ENCODE data around the gene LRRC49.
"Not testable (repeated sequence)": the region's sequence is repeated elsewhere in the genome, so short reads cannot be mapped to it uniquely, and the experiment has no call there.

The LRRC49 gene

GRCh38 chr15:70866982-70867641 lies 25.5 kb upstream of the LRRC49 start:
- DNase-seq (ENCODE audit: low read depth in 1 of 2, low spot score in 1 of 2): no peak

GRCh38 chr15:70867911-70868467 lies 24.6 kb upstream of the LRRC49 start:
- no peak for DNase-seq (ENCODE audit: low read depth in 1 of 2, low spot score in 1 of 2)

GRCh38 chr15:70869346-70869745 lies 23.3 kb upstream of the LRRC49 start:
- DNase-seq (ENCODE audit: low read depth in 1 of 2, low spot score in 1 of 2): no peak

GRCh38 chr15:70870051-70870450 lies 22.6 kb upstream of the LRRC49 start:
- no peak for DNase-seq (ENCODE audit: low read depth in 1 of 2, low spot score in 1 of 2)

GRCh38 chr15:70871490-70871889 lies 21.1 kb upstream of the LRRC49 start:
- DNase-seq (ENCODE audit: low read depth in 1 of 2, low spot score in 1 of 2): not testable (repeated sequence)

GRCh38 chr15:70873232-70874054 lies 19.2 kb upstream of the LRRC49 start:
- DNase-seq (ENCODE audit: low read depth in 1 of 2, low spot score in 1 of 2): no peak

GRCh38 chr15:70875001-70875782 lies 17.4 kb upstream of the LRRC49 start:
- no peak for DNase-seq (ENCODE audit: low read depth in 1 of 2, low spot score in 1 of 2)

- DNase-seq (ENCODE audit: low read depth in 1 of 2, low spot score in 1 of 2): no peak
Observed at GRCh38 chr15:70876011-70876410, 16.6 kb upstream of the LRRC49 start.

GRCh38 chr15:70876683-70877082 lies 15.9 kb upstream of the LRRC49 start:
- no peak for DNase-seq (ENCODE audit: low read depth in 1 of 2, low spot score in 1 of 2)

GRCh38 chr15:70879401-70879800 lies 13.2 kb upstream of the LRRC49 start:
- DNase-seq (ENCODE audit: low read depth in 1 of 2, low spot score in 1 of 2): no peak

GRCh38 chr15:70880781-70881180 lies 11.8 kb upstream of the LRRC49 start:
- DNase-seq (ENCODE audit: low read depth in 1 of 2, low spot score in 1 of 2): no peak

- no peak for DNase-seq (ENCODE audit: low read depth in 1 of 2, low spot score in 1 of 2)
Observed at GRCh38 chr15:70882361-70882760, 10.3 kb upstream of the LRRC49 start.

- DNase-seq (ENCODE audit: low read depth in 1 of 2, low spot score in 1 of 2): no peak
Observed at GRCh38 chr15:70892912-70893560, 410 bp downstream of the LRRC49 start.

GRCh38 chr15:70902107-70902506 lies 9.5 kb downstream of the LRRC49 start:
- DNase-seq (ENCODE audit: low read depth in 1 of 2, low spot score in 1 of 2): no peak

GRCh38 chr15:70906842-70907241 lies 14.2 kb downstream of the LRRC49 start:
- DNase-seq (ENCODE audit: low read depth in 1 of 2, low spot score in 1 of 2): no peak

- no peak for DNase-seq (ENCODE audit: low read depth in 1 of 2, low spot score in 1 of 2)
Observed at GRCh38 chr15:70907784-70908471, 15.3 kb downstream of the LRRC49 start.

GRCh38 chr15:70910958-70911357 lies 18.3 kb downstream of the LRRC49 start:
- DNase-seq (ENCODE audit: low read depth in 1 of 2, low spot score in 1 of 2): no peak

GRCh38 chr15:70912187-70912586 lies 19.6 kb downstream of the LRRC49 start:
- DNase-seq (ENCODE audit: low read depth in 1 of 2, low spot score in 1 of 2): no peak

GRCh38 chr15:70916531-70916930 lies 23.9 kb downstream of the LRRC49 start:
- no peak for DNase-seq (ENCODE audit: low read depth in 1 of 2, low spot score in 1 of 2)

- DNase-seq (ENCODE audit: low read depth in 1 of 2, low spot score in 1 of 2): no peak
Observed at GRCh38 chr15:70917955-70918354, 25.3 kb downstream of the LRRC49 start.

Measured in stimulated activated CD4-positive, alpha-beta T cell treated with anti-CD3 and anti-CD28 coated beads, Interleukin-15, amount 100 ng/mL, for 1 hour (primary cell).